Stimulated activated CD4-positive, alpha-beta T cell treated with anti-CD3 and anti-CD28 coated beads, Interleukin-1b, Interleukin-23, amount 100 ng/mL, for 48 hours (primary cell): ENCODE measurements around the gene TICAM1.
A peak's percentile ranks its signal among the peaks of the same experiment; 100 is the strongest.

ENCODE experiments used
- DNase-seq: peaks from one replicate; pipeline ENCODE4 v3.0.0-alpha.2; 2020

TICAM1 gene

DNA sequence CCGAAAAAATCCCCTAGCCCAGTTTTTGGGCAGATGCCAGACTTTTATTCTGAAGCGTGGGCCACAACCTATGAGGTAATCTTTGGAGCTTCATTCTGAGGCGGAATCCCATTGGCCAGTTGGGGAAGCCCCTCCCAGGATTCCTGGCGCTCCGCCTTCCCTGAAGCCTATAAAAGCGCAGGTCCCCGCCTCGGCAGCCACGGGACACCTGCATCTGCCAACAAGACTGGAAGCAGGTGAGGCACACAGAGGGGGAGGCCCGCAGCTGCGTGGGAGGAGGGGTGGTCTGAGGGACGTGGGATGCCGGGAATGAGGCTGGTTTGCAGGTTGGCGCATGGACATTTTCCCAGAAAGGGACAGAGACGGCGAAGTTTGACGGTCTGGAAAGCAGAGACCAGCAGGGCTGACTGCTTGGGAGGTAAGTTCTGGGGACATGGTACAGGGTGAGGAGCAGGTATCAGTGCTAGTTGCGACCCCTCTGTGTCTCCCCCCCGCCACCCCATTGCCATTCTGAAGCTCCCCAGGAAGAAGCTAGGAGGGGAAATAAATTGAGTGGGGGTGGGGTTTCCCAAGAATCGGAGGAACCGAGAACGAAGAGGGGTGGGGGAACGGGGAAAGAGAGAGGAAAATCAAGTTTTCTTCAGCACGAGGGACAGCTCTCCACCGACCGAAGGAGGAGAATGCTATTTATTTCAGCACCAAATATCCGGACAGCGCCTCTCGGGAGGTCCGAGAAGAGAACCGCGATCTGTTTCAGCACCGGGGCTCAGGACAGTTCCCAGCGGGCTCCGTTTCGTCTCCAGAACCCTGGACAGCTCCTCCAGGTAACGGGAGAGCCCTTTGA is 62.4 kb downstream of the TICAM1 start:
- DNase-seq = peak; percentile 80
